Measurements from ENCODE around the gene TWSG1. TPM values are rescaled to one million over a fixed set of nuclear protein-coding genes. Genes with fewer than 3 reads are reported as not detected.

The TWSG1 gene
- total RNA-seq, result 57.2 to 60.2 TPM (median 59.8 TPM) in 3 replicates

DNA sequence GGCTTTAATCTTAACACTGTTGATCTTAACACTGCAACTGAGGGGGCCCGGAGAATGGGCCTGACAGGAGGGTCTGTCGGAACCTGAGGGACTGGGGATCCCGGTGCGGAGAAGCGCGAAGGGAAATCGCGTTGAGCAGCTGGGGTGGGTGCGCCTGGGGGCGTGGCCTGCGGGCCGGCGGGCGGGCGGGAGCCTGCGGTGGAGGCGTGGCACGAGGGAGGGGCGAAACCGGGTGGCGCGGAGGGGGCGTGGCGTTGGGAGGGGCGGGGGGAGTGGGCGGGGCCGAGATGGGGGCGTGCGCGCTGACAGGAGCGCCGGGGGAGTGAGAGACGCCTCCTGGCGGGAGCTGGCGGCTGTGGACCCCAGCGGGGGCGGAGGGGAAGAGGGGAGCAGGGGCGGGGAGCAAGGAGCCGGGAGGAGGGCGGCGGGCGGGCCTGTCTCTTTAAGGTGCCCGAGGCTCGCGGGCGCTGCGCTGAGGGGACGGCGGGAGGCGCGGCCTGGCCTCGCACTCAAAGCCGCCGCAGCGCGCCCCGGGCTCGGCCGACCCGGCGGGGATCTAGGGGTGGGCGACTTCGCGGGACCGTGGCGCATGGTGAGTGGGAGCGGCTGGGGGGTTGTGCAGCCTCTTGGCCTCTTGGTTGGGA, at the start of gene TWSG1:
Gene TWSG1 (plus strand): TSS at position 445 of the 644 bp plus-strand sequence. CDS start 2,457 bp downstream, outside the sequence.
- Mint-ChIP-seq H3K36me3 (peaks cover 10% of the 10 kb centered on the region), H3K27me3 (ENCODE audit: low read depth) (no peaks in the 10 kb centered on the region), H3K9me3 (peaks cover 2% of the 10 kb centered on the region), H3K4me1 (peaks cover 11% of the 10 kb centered on the region), H3K27ac (peak within 1 kb of the TSS; percentile 94), H3K4me3 (peak within 1 kb of the TSS; percentile 86)
- DNase-seq (ENCODE audit: low spot score in 2 of 2, unreplicated experiment in 2 of 2), result peak; percentile 95 to 96
- TF ChIP-seq, protein P1, sequence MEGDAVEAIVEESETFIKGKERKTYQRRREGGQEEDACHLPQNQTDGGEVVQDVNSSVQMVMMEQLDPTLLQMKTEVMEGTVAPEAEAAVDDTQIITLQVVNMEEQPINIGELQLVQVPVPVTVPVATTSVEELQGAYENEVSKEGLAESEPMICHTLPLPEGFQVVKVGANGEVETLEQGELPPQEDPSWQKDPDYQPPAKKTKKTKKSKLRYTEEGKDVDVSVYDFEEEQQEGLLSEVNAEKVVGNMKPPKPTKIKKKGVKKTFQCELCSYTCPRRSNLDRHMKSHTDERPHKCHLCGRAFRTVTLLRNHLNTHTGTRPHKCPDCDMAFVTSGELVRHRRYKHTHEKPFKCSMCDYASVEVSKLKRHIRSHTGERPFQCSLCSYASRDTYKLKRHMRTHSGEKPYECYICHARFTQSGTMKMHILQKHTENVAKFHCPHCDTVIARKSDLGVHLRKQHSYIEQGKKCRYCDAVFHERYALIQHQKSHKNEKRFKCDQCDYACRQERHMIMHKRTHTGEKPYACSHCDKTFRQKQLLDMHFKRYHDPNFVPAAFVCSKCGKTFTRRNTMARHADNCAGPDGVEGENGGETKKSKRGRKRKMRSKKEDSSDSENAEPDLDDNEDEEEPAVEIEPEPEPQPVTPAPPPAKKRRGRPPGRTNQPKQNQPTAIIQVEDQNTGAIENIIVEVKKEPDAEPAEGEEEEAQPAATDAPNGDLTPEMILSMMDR (IDR thresholded peaks at IDR 0.05; ENCODE audit: unreplicated experiment), result peak; percentile 44

DNA sequence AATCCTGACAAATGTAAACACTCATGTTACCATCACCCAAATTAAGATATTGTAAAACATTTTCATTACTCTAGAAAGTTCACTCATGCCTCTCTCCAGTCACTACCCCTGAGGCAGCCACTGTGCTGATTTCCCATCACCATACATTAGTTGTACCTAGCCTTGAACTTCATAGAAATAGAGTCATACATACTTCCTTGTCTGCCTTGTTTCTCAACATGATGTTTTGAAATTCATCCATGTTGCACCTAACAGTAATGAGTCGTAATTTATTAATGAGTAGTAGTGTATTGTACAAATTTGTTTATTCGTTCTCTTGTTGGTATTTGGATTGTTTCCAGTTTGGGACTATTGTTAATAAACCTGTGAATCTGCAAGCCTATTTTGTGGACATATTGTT, 49.0 kb upstream of the TWSG1 start:
- TF ChIP-seq, protein P1 (IDR thresholded peaks at IDR 0.05; ENCODE audit: unreplicated experiment), result no peak
- no peaks in the 10 kb centered on the region for H3K27me3 Mint-ChIP-seq (ENCODE audit: low read depth)
- H3K9me3 Mint-ChIP-seq, result peaks cover 4% of the 10 kb centered on the region
- H3K36me3 Mint-ChIP-seq, result peaks cover 7% of the 10 kb centered on the region
- peaks cover 10% of the 10 kb centered on the region for H3K4me1 Mint-ChIP-seq
- no peak overlapping the region for H3K27ac Mint-ChIP-seq
- H3K4me3 Mint-ChIP-seq, result no peak overlapping the region
- no peak for DNase-seq (ENCODE audit: low spot score in 2 of 2, unreplicated experiment in 2 of 2)

- H3K36me3 Mint-ChIP-seq, result peaks cover 7% of the 10 kb centered on the region
- no peak overlapping the region for H3K4me3 Mint-ChIP-seq
- peaks cover 8% of the 10 kb centered on the region for H3K9me3 Mint-ChIP-seq
- no peak for DNase-seq (ENCODE audit: low spot score in 2 of 2, unreplicated experiment in 2 of 2)
- H3K4me1 Mint-ChIP-seq, result peaks cover 10% of the 10 kb centered on the region
- no peaks in the 10 kb centered on the region for H3K27me3 Mint-ChIP-seq (ENCODE audit: low read depth)
- H3K27ac Mint-ChIP-seq, result no peak overlapping the region
- TF ChIP-seq, protein P1 (IDR thresholded peaks at IDR 0.05; ENCODE audit: unreplicated experiment), result no peak
Measured at GRCh38 chr18:9287036-9287435, 47.5 kb upstream of the TWSG1 start.

DNA sequence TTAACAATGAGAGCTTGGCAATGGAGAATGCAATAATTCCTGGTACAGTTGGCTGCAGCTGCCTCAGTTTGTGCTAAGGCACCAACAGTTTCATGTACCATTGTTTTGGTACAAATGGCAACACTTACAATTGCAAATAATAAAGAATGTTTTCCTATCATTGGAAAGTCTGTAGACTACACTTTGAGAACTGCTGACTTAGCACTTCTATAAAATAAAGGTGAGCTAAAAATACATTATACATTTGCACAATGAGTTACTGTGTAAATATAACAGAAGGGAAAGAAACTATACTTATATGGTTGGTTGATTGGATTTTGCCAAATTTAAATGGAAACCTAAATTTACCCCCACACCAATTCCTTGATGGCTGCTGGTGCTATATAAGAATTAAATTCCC, 44.9 kb upstream of the TWSG1 start:
- H3K36me3 Mint-ChIP-seq, result peaks cover 11% of the 10 kb centered on the region

GRCh38 chr18:9290156-9290555, 44.4 kb upstream of the TWSG1 start:
- H3K4me3 Mint-ChIP-seq, result no peak overlapping the region
- H3K27ac Mint-ChIP-seq, result no peak overlapping the region
- DNase-seq (ENCODE audit: low spot score in 2 of 2, unreplicated experiment in 2 of 2), result no peak
- H3K36me3 Mint-ChIP-seq, result peaks cover 11% of the 10 kb centered on the region
- peaks cover 24% of the 10 kb centered on the region for H3K9me3 Mint-ChIP-seq
- TF ChIP-seq, protein P1 (IDR thresholded peaks at IDR 0.05; ENCODE audit: unreplicated experiment), result no peak
- no peaks in the 10 kb centered on the region for H3K27me3 Mint-ChIP-seq (ENCODE audit: low read depth)
- H3K4me1 Mint-ChIP-seq, result peaks cover 2% of the 10 kb centered on the region

More for the DNA sequence above, 44.9 kb upstream of the TWSG1 start:
- H3K4me1 Mint-ChIP-seq, result peaks cover 2% of the 10 kb centered on the region
- H3K27ac Mint-ChIP-seq, result no peak overlapping the region
- peaks cover 24% of the 10 kb centered on the region for H3K9me3 Mint-ChIP-seq
- DNase-seq (ENCODE audit: low spot score in 2 of 2, unreplicated experiment in 2 of 2), result no peak
- TF ChIP-seq, protein P1 (IDR thresholded peaks at IDR 0.05; ENCODE audit: unreplicated experiment), result no peak
- H3K27me3 Mint-ChIP-seq (ENCODE audit: low read depth), result no peaks in the 10 kb centered on the region
- H3K4me3 Mint-ChIP-seq, result no peak overlapping the region

All from mesothelial cell of epicardium (in vitro differentiated cells).